ENCODE data around the gene IL4. TPM values are rescaled to one million over a fixed set of nuclear protein-coding genes. Genes with fewer than 3 reads are reported as not detected.

Gene IL4
- total RNA-seq, 4 donors from 2014 or later, result not detected

GRCh38 chr5:132664696-132665209 is 9.0 kb upstream of the IL4 start:
- no peak overlapping the region for H3K27ac ChIP-seq (replicated peaks in 1 of 4)

GRCh38 chr5:132665574-132666080 is 8.2 kb upstream of the IL4 start:
- WGBS, result 90% methylated on average over 21 of the region's 21 CpGs
- intact Hi-C loops (cut with DNase I), result no loop called here

More at GRCh38 chr5:132664696-132665209, 9.0 kb upstream of the IL4 start:
- peaks cover 0 to 1% (median 0%) of the 10 kb centered on the region in 4 donors for H3K27me3 ChIP-seq
- H3K4me1 ChIP-seq, result no peaks in the 10 kb centered on the region
- no peaks in the 10 kb centered on the region for H3K36me3 ChIP-seq
- intact Hi-C loops (cut with DNase I), result no loop called here
- no peaks in the 10 kb centered on the region for H3K9me3 ChIP-seq
- TF ChIP-seq POLR2AphosphoS5 (IDR thresholded peaks at IDR 0.05) (no peak), EP300 (IDR thresholded peaks at IDR 0.05) (no peak), CTCF (IDR thresholded peaks at IDR 0.05) (no peak), POLR2A (IDR thresholded peaks at IDR 0.05; ENCODE audit: low read depth) (no peak)
- DNase-seq (ENCODE audit: extremely low spot score), result no peak
- 98% methylated on average over 8 of the region's 9 CpGs for WGBS
- H3K4me3 ChIP-seq, result no peak overlapping the region

DNA sequence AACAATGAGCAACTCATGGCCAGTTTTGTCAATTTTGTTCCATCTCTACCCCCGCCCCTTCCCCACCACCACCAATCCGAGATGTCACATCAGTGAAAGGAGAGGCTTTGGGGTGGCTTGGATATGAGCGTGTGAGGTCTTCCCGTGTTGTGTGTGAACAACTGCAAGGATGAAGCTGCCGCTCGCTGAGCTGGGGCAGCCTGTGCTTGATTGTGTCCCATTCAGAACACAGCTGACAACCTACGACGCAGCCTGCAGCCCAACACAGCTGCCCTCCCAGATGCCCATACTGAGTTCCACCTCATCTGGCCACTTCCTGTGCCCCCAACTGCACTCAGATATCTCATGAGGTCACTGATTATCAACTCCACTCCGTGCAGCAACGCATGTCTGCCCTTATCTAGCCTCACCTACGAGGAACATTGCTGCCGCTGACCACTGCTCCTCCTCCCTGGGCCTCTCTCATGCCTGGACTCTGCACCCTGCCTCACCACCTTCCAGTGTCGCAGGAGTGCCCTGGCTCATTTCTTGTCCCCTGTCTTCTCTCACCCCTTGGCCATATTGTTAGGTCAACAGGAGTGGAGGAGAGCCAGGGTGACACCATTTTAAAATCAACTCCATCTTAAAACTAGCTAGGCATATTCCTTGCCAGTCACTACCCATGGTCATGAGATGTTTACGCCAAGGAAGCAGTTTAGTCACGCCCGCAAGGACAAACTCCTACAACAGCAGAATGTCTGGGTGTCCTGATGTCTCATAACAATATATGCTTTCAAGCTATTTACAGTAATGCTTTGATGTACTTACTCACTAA is 7.3 kb upstream of the IL4 start:
- TF ChIP-seq POLR2A (IDR thresholded peaks at IDR 0.05; ENCODE audit: low read depth) (no peak), EP300 (IDR thresholded peaks at IDR 0.05) (no peak), POLR2AphosphoS5 (IDR thresholded peaks at IDR 0.05) (no peak), CTCF (IDR thresholded peaks at IDR 0.05) (no peak)
- whole genome bisulfite sequencing, result 96% methylated on average over 16 of the region's 16 CpGs
- Histone ChIP-seq H3K4me1 (no peaks in the 10 kb centered on the region), H3K9me3 (no peaks in the 10 kb centered on the region), H3K27ac (replicated peaks in 1 of 4) (no peak overlapping the region), H3K4me3 (no peak overlapping the region), H3K36me3 (no peaks in the 10 kb centered on the region), H3K27me3 (no peaks in the 10 kb centered on the region)
- no peak for DNase-seq (ENCODE audit: extremely low spot score)
- intact Hi-C loops (cut with DNase I), result no loop called here

More at GRCh38 chr5:132665574-132666080, 8.2 kb upstream of the IL4 start:
- TF ChIP-seq EP300 (IDR thresholded peaks at IDR 0.05) (no peak), POLR2A (IDR thresholded peaks at IDR 0.05; ENCODE audit: low read depth) (no peak), POLR2AphosphoS5 (IDR thresholded peaks at IDR 0.05) (no peak), CTCF (IDR thresholded peaks at IDR 0.05) (no peak)
- Histone ChIP-seq H3K4me1 (no peaks in the 10 kb centered on the region), H3K27ac (replicated peaks in 1 of 4) (no peak overlapping the region), H3K4me3 (no peak overlapping the region), H3K9me3 (no peaks in the 10 kb centered on the region), H3K36me3 (no peaks in the 10 kb centered on the region), H3K27me3 (no peaks in the 10 kb centered on the region)
- no peak for DNase-seq (ENCODE audit: extremely low spot score)

DNA sequence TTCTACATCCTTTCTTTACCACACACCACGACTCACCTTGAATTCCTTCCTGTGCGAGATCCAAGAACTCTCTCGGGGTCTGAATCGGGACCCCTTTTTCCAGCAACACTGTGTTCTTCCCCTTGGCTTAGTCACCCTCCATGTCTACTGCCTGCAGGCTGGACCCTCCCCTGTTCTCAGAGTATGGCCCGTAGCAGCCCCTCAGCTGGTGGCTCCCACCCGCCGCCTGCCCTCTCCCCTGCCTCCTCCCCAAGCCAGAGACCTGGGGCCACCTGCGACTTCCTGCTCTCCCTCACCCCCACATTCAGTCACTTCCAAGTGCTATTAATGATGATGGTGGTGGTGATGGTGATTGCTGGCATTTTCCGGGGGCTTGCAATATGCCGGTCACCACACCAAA is 6.5 kb upstream of the IL4 start:
- 87% methylated on average over 9 of the region's 10 CpGs for WGBS
- no peak for DNase-seq (ENCODE audit: extremely low spot score)
- Histone ChIP-seq H3K27ac (replicated peaks in 1 of 4) (no peak overlapping the region), H3K36me3 (no peaks in the 10 kb centered on the region), H3K4me3 (no peak overlapping the region), H3K4me1 (no peaks in the 10 kb centered on the region), H3K9me3 (no peaks in the 10 kb centered on the region), H3K27me3 (no peaks in the 10 kb centered on the region)
- intact Hi-C loops (cut with DNase I), result no loop called here
- TF ChIP-seq POLR2A (IDR thresholded peaks at IDR 0.05; ENCODE audit: low read depth) (no peak), CTCF (IDR thresholded peaks at IDR 0.05) (no peak), POLR2AphosphoS5 (IDR thresholded peaks at IDR 0.05) (no peak), EP300 (IDR thresholded peaks at IDR 0.05) (no peak)

Data from esophagus muscularis mucosa (tissue), 4 donors.